ENCODE data around the gene C4orf54.

C4orf54 gene

GRCh38 chr4:99687120-99687519 lies 29.5 kb upstream of the C4orf54 start:
- H3K9me3 ChIP-seq (replicated peaks; ENCODE audit: insufficient read depth, low read length), result no peaks in the 10 kb centered on the region
- no peaks in the 10 kb centered on the region for H3K4me1 ChIP-seq (ENCODE audit: low read length)
- TF ChIP-seq EZH2phosphoT487 (IDR thresholded peaks at IDR 0.05; ENCODE audit: low read length) (no peak), CTCF (IDR thresholded peaks at IDR 0.05; ENCODE audit: low read length) (no peak), EZH2 (optimal IDR thresholded peaks at IDR 0.05; ENCODE audit: low read depth, low read length) (no peak)
- H4K20me1 ChIP-seq (ENCODE audit: insufficient read depth, low read length), result no peaks in the 10 kb centered on the region
- no peaks in the 10 kb centered on the region for H3F3A ChIP-seq (ENCODE audit: insufficient read depth, low read length)
- H3K9ac ChIP-seq (ENCODE audit: low read length), result no peak overlapping the region
- H2AFZ ChIP-seq (ENCODE audit: low read length), result no peak overlapping the region
- no peak overlapping the region for H3K4me2 ChIP-seq (ENCODE audit: low read depth, low read length)
- DNase-seq, result no peak
- no peak overlapping the region for H3K27ac ChIP-seq (ENCODE audit: low read length)
- H3K9me2 ChIP-seq (replicated peaks; ENCODE audit: insufficient read depth, low read length), result no peaks in the 10 kb centered on the region
- H3K4me3 ChIP-seq (ENCODE audit: low read length), result no peak overlapping the region
- H3K36me3 ChIP-seq (replicated peaks; ENCODE audit: insufficient read depth, low read length), result no peaks in the 10 kb centered on the region
- H3K27me3 ChIP-seq (replicated peaks; ENCODE audit: insufficient read depth, low read length), result no peaks in the 10 kb centered on the region
- H3K79me2 ChIP-seq (ENCODE audit: low read length), result no peaks in the 10 kb centered on the region

- no peak overlapping the region for H3K4me3 ChIP-seq (ENCODE audit: low read length)
- H3K27me3 ChIP-seq (replicated peaks; ENCODE audit: insufficient read depth, low read length), result no peaks in the 10 kb centered on the region
- TF ChIP-seq CTCF (IDR thresholded peaks at IDR 0.05; ENCODE audit: low read length) (no peak), EZH2phosphoT487 (IDR thresholded peaks at IDR 0.05; ENCODE audit: low read length) (no peak), EZH2 (optimal IDR thresholded peaks at IDR 0.05; ENCODE audit: low read depth, low read length) (no peak)
- H3K4me2 ChIP-seq (ENCODE audit: low read depth, low read length), result no peak overlapping the region
- no peak overlapping the region for H3K27ac ChIP-seq (ENCODE audit: low read length)
- H3K9ac ChIP-seq (ENCODE audit: low read length), result no peak overlapping the region
- H3F3A ChIP-seq (ENCODE audit: insufficient read depth, low read length), result no peaks in the 10 kb centered on the region
- no peaks in the 10 kb centered on the region for H3K4me1 ChIP-seq (ENCODE audit: low read length)
- no peaks in the 10 kb centered on the region for H3K79me2 ChIP-seq (ENCODE audit: low read length)
- H3K36me3 ChIP-seq (replicated peaks; ENCODE audit: insufficient read depth, low read length), result no peaks in the 10 kb centered on the region
- no peaks in the 10 kb centered on the region for H3K9me2 ChIP-seq (replicated peaks; ENCODE audit: insufficient read depth, low read length)
- H4K20me1 ChIP-seq (ENCODE audit: insufficient read depth, low read length), result no peaks in the 10 kb centered on the region
- no peak for DNase-seq
- no peaks in the 10 kb centered on the region for H3K9me3 ChIP-seq (replicated peaks; ENCODE audit: insufficient read depth, low read length)
- H2AFZ ChIP-seq (ENCODE audit: low read length), result no peak overlapping the region
These were observed 27.6 kb upstream of the C4orf54 start for GRCh38 chr4:99685234-99685633.

DNA sequence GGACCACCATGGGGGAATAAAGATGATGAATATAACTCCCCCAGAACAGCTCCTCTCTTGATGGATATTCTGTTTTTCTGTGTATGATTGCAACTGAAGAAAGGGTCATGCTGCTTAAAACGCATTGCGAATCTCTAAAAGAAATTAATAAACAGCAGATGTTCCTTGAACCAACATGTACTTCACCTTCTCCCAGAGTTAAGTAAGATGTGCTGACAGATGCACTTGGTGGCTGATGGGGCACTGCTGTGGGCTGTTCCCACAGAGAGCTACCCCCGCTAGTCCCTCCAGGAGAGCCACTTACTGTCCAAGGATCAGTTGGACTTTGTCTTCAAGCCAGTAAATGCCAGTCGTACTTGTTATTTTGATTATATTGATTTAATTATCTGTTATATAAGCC lies 26.3 kb upstream of the C4orf54 start:
- Histone ChIP-seq H3F3A (ENCODE audit: insufficient read depth, low read length) (no peaks in the 10 kb centered on the region), H3K36me3 (replicated peaks; ENCODE audit: insufficient read depth, low read length) (no peaks in the 10 kb centered on the region), H2AFZ (ENCODE audit: low read length) (no peak overlapping the region), H3K9ac (ENCODE audit: low read length) (no peak overlapping the region), H3K4me1 (ENCODE audit: low read length) (no peaks in the 10 kb centered on the region), H3K4me2 (ENCODE audit: low read depth, low read length) (no peak overlapping the region), H3K79me2 (ENCODE audit: low read length) (no peaks in the 10 kb centered on the region), H3K4me3 (ENCODE audit: low read length) (no peak overlapping the region), H3K27ac (ENCODE audit: low read length) (no peak overlapping the region), H4K20me1 (ENCODE audit: insufficient read depth, low read length) (no peaks in the 10 kb centered on the region), H3K9me3 (replicated peaks; ENCODE audit: insufficient read depth, low read length) (no peaks in the 10 kb centered on the region), H3K9me2 (replicated peaks; ENCODE audit: insufficient read depth, low read length) (no peaks in the 10 kb centered on the region), H3K27me3 (replicated peaks; ENCODE audit: insufficient read depth, low read length) (no peaks in the 10 kb centered on the region)
- no peak for DNase-seq
- TF ChIP-seq CTCF (IDR thresholded peaks at IDR 0.05; ENCODE audit: low read length), result no peak
- TF ChIP-seq EZH2phosphoT487 (IDR thresholded peaks at IDR 0.05; ENCODE audit: low read length), result no peak

Data from MM.1S (cell line).